Endometrium (tissue), 2 donors: ENCODE data around the gene NANOG.
"Not testable (repeated sequence)": the region's sequence is repeated elsewhere in the genome, so short reads cannot be mapped to it uniquely, and the experiment has no call there.

ENCODE experiments used
- FAIRE-seq: peaks from 2 replicates; lab custom pipeline; 2012; peaks lifted over from hg19 to GRCh38; lab: Jason Lieb, UNC
- donor health status: control.
- donor health status: control.

The NANOG gene

DNA sequence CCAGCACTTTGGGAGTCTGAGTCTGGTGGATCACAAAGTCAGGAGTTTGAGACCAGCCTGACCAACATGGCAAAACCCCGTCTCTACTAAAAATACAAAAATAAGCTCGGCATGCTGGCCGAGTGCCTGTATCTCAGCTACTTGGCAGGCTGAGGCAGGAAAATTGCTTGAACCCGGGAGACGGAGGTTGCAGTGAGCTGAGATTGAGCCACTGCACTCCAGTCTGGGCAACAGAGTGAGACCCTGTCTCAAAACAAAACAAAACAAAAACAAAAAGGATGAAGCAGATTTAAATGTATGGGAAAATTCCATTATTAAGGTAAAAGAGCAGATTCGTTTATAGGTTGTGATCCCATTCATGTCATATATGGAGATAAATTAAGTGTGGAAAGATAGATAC lies 17.1 kb downstream of the NANOG start:
- not testable (repeated sequence) for FAIRE-seq

GRCh38 chr12:7806863-7807487 lies 17.8 kb downstream of the NANOG start:
- FAIRE-seq: peak; percentile 70

GRCh38 chr12:7825754-7826153 lies 36.6 kb downstream of the NANOG start:
- FAIRE-seq: not testable (repeated sequence)

GRCh38 chr12:7829737-7830136 lies 40.5 kb downstream of the NANOG start:
- not testable (repeated sequence) for FAIRE-seq

DNA sequence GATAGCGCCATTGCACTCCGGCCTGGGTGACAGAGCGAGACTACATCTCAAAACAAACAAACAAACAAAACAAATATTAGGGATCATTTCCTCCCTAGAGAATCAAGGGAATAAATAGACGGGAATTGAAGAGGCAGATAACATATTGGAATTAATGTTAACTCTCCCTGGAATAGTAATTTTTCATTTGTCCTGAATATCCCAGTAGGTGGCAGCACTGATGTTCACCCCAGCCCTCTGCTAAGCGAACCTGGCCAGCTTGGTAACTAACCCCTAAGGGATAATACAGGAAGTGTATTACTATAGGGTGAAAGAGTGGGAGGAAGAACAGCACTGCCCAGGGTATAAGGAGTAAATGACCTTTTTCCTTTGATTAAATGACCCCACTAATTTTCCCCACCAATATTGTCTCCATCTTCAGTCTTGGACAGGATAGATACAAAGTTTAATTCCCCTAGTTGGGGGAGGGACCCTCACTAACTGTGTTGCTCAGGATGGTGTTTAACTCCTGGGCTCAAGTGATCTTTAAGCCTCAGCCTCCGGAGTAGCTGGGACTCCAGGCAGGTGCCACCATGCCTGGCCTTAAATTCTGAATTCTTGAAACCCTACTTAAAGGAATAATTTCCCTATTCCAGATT lies 43.0 kb downstream of the NANOG start:
- FAIRE-seq: no peak

GRCh38 chr12:7833201-7833600 lies 44.0 kb downstream of the NANOG start:
- not testable (repeated sequence) for FAIRE-seq

- no peak for FAIRE-seq
Measured at GRCh38 chr12:7833831-7834230, 44.6 kb downstream of the NANOG start.

- FAIRE-seq: no peak
Measured at GRCh38 chr12:7834701-7835100, 45.5 kb downstream of the NANOG start.

DNA sequence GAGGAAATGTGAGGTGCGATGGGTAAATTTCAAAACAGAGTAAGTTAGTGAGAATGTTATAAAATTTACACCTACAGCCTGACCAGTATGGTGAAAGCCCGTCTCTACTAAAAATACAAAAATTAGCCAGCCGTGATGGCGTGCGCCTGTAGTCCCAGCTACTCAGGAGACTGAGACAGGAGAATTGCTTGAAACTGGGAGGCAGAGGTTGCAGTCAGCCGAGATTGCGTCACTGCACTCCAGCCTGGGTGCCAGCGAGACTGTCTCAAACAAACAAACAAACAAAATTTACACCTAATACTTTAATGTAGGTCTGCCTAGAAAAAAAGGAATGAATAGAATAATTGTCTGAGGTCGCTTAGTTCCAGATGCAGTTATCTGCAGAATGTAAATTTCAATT lies 45.9 kb downstream of the NANOG start:
- no peak for FAIRE-seq

DNA sequence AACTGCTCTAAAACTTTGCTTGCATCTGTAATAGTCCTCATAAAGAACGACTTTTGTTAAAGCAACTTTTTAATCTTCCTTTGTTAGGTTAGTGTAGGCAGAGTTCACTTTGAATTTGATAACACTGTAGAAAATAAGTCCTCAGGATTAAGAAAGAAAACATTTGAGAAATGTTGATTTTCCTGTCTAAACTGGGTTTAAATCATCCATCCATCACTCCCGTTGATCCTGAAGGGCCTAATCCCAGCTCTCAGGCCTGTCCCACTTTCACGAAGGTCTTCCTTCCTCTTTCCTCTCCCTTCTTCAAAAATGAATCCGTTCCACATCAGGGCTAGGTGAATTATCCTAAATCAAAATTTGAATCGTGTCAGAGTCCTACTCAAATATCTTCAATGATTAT lies 46.6 kb downstream of the NANOG start:
- FAIRE-seq: no peak

DNA sequence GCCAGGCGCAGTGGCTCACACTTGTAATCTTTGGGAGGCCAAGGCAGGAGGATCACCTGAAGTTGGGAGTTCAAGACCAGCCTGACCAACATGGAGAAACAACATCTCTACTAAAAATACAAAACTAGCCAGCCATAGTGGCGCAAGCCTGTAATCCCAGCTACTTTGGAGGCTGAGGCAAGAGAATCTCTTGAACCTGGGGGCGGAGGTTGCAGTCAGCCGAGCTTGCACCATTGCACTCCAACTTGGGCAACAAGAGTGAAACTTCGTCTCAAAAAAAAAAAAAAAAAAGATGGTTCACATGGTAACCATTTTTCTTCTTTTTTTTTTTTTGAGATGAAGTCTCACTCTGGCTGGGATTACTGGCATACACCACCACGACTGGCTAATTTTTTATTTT lies 48.2 kb downstream of the NANOG start:
- no peak for FAIRE-seq

DNA sequence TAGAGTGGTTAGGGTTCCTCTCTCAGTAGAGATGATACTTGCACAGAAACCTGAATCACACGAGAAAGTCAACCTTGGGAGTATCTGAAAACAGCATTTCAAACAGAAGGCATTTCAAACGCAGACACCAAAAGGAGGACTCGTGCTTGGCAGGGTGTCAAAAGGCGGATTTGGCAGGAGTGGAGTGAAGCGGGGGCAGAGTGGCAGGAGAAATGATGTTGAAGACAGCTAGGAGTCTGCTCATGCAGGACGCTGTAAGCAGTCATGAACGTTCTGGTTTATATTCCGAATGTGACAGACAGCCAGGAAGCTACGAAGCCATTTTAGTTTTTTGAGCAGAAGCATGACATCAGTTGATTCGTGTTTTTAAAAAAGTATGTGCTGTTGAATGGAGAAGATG lies 50.0 kb downstream of the NANOG start:
- FAIRE-seq: not testable (repeated sequence)

- not testable (repeated sequence) for FAIRE-seq
Measured at GRCh38 chr12:7839848-7840247, 50.6 kb downstream of the NANOG start.

DNA sequence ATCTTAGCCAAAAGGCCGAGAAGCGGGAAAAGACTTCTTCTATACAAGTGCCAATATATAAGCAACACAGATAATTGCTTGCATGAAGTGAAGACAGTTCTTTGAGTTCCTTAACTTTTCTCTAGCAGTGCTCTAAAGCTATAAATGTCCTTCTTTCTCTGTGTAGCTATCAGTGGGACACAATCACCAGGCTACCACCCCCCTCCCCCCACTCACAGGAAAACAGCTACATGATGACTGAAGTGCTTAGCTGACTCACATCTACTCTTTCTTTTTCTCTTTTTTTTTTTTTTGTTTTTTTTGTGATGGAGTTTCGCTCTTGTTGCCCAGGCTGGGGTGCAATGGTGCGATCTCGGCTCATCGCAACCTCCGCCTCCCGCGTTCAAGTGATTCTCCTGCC lies 53.2 kb downstream of the NANOG start:
- not testable (repeated sequence) for FAIRE-seq

DNA sequence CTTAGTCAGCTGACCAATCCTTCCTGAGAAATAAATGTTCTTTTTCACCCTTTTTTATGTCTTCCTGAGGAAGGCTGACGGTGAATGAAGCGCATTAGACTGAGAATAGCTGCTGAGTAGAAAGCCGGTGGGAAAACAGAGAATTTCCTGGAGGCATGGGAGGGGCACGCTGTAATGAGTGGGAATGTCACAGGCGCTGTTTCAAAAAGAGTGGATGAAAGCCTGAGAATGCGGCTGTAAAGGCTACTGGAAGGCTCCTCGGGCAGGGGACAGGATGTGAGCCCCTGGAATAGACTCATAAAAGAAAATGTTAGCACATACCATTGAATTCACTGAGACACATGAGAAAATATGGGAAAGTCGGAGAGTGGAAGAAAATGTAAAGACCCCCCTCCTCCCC lies 53.9 kb downstream of the NANOG start:
- FAIRE-seq: not testable (repeated sequence)

GRCh38 chr12:7843583-7843982 lies 54.4 kb downstream of the NANOG start:
- not testable (repeated sequence) for FAIRE-seq

DNA sequence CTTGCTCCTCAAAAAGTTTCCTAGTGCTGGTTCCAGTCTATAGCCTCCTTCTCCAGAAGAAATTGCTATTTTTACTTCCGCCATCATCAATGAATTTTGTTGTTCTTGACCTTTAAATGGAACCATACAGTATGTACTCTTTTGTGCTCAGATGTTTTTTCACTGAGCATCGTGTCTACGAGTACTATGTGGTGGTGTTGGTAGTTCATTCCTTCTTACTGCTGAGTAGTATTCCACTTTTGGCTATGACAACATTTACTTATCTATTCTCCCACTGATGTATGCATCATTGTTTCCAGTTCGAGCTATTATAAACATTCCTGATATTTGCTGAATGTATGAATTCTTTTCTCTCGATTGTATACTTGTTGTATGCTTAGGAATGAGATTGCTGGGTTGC lies 54.9 kb downstream of the NANOG start:
- FAIRE-seq: no peak

DNA sequence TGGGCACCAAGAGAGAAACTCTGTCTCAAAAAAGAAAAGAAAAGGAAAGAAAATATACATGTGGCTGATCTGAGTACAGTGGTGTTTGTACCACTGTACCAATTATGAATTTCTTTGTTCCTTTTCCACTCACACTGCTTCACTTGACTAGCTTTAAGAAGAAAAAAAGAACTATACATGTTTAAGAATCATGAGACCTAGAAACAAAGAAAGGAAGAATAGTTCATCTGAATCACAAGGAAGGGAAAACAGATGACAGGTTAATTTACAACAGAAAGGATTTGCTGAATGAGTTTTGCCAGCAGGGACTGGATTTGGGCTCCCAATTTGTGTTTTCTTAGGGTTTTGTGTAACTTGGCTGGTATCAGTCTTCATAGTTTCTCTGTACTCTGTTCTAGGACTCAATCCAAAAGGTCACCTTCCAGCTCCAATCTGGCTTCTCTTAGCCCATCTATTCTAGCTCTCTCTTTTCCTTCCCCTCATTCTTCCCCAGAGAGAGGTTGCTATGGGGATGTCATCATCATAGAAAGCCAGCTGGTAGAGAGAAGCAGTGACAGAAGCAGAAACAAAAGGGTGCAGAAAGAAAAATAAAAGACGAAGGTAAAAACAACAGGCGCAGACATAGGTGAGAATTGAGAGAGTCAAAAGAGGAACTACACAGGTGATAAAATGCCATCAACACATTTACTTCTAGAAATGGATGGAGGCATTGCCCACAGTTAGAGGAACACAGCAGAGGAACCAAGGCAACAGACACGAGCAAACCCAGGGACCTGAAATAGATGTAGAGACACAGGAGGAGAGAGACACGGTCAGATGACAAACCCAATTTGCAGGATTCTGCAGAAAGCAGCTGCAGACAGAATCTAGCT lies 58.3 kb downstream of the NANOG start:
- FAIRE-seq: not testable (repeated sequence)

DNA sequence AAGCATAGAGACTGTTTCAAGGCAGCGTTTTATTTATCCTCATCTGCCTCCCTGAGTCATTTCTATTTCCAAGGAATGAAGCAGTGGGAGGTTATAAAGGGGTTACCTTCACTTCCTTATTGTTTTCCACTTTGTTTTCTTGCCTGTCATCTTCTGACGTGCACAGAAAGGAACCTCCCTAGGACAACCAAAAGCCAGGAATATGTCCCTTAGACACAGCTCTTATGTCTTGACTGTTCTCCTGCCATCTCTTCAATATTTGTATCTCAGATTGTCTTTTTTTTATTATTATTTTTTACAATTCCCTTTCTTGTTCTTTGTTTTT lies 58.9 kb downstream of the NANOG start:
- not testable (repeated sequence) for FAIRE-seq
